GM08714 (cell line): ENCODE results near the gene TMPRSS9.

Source experiments
- H3K4me3 ChIP-seq: fragments of 200-500 bp; sonication (Bioruptor generic); 2 replicates; pipeline ENCODE4 v1.5.1; 2014; ENCODE audit warnings: mild to moderate bottlenecking, low read length, inconsistent platforms
- ZNF274 ChIP-seq: IDR thresholded peaks from 2 replicates; pipeline ENCODE4 v1.6.1; 2012; ENCODE audit warnings: mild to moderate bottlenecking, low read depth, low read length

The TMPRSS9 gene

GRCh38 chr19:2356036-2356646 is 3.9 kb upstream of the TMPRSS9 start:
- H3K4me3 ChIP-seq, result no peak overlapping the region
- TF ChIP-seq ZNF274, result no peak

GRCh38 chr19:2357279-2358206 is 2.5 kb upstream of the TMPRSS9 start:
- no peak for TF ChIP-seq ZNF274
- no peak overlapping the region for H3K4me3 ChIP-seq

DNA sequence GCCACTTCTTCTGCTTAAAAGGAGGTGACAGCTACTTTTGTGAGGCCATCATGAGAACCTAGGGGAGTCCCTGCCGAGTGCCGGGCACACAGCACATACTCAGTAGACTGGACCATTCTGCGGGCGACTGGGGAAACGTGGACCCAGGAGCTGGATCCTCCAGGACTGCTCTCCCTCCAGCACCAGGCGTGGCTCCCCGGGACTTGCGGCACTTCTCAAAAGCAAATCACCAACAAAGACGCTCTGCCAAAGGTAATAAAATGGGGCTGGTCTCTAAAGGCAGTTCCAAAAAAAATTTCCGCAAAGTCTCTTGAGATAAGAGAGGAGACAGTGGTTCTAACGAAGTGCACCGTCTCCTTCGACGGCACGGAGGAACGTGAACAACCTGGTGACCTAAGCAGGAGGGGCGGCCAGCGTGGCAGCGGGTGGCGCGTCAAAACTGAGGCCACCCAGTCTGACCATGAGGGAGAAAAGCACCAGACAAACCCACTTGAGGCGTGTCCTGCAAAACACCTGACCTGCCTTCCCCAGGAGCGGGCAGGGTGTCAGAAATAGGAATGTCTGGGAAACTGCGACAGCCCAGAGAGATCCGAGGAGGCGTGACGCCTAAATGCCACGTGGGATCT is 1.4 kb upstream of the TMPRSS9 start:
- no peak for TF ChIP-seq ZNF274
- H3K4me3 ChIP-seq, result no peak overlapping the region

DNA sequence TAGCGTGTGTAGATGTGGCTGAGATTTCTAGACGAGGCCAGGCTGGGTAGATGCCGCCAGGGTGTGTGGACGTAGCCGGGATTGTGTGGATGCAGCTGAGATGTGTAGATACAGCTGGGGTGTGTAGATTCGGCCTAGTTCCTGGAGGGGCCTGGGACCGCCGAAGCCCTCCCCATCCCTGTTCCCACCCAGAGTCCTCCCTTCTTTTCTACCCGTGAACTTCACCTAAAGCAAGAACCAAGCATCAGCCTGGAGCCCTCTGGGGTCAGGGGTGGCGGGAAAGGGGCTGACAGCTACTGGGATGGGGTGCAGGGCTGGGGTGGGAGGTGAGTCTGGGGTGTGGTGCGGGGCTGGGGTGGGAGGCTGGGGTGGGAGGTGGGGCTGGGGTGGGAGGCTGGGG is 768 bp downstream of the TMPRSS9 start:
- H3K4me3 ChIP-seq, result no peak overlapping the region
- TF ChIP-seq ZNF274, result no peak

DNA sequence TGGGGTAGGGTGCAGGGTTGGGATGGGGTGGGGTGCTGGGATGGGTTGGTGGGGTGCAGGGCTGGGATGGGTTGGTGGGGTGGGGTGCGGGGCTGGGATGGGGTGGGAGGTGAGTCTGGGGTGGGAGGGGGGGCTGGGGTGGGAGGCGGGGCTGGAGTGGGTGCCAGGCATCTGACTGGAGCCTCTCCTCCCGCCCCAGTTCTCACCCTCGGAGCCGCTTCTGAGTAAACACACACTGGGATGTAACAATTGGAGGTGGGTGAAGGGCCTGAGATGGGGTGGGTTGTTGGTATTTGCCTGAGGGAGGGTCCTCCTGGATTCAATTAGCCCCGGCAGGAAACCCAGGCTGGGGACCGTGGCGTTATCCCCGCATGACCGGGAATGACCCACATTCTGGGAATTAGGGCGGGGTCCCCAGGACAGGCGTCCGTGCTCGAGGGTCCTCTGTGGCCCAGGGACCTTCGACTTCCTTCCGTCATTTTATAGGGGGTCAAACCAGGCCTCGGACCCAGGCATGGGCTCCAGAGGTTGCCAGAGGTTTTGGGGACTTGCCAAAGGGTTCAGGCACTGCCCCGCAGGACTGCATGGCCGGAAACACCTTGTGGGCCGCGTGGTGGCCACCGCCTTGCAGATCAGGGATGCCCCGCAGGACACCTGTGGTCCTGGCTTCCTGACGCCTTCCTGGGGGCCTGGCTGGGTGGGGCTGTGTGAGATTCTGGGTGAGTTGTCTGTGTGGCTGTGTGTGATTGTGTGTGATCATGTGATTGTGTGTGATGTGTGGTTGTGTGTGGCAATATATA is 1.4 kb downstream of the TMPRSS9 start:
- H3K4me3 ChIP-seq, result no peak overlapping the region
- no peak for TF ChIP-seq ZNF274

GRCh38 chr19:2362046-2362969 is 2.2 kb downstream of the TMPRSS9 start:
- no peak for TF ChIP-seq ZNF274
- H3K4me3 ChIP-seq, result no peak overlapping the region

DNA sequence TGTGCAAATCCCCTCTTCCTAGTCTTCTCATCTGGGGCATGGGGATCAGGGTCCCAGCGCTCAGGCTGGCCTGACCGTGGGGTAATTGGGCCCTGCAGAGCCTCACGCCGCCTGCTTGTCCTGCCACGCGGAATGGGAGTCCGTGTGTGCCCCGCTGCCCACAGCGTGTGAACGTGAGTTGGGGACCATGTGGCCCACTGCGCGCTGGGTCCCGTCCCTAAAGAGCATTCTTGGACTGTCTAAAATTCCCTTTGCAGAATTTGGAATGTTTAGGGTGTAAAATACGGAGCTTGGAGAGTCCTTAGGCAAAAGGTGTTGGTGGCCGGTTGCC is 2.9 kb downstream of the TMPRSS9 start:
- H3K4me3 ChIP-seq, result no peak overlapping the region
- no peak for TF ChIP-seq ZNF274

GRCh38 chr19:2363419-2363818 is 3.4 kb downstream of the TMPRSS9 start:
- H3K4me3 ChIP-seq, result no peak overlapping the region
- no peak for TF ChIP-seq ZNF274

DNA sequence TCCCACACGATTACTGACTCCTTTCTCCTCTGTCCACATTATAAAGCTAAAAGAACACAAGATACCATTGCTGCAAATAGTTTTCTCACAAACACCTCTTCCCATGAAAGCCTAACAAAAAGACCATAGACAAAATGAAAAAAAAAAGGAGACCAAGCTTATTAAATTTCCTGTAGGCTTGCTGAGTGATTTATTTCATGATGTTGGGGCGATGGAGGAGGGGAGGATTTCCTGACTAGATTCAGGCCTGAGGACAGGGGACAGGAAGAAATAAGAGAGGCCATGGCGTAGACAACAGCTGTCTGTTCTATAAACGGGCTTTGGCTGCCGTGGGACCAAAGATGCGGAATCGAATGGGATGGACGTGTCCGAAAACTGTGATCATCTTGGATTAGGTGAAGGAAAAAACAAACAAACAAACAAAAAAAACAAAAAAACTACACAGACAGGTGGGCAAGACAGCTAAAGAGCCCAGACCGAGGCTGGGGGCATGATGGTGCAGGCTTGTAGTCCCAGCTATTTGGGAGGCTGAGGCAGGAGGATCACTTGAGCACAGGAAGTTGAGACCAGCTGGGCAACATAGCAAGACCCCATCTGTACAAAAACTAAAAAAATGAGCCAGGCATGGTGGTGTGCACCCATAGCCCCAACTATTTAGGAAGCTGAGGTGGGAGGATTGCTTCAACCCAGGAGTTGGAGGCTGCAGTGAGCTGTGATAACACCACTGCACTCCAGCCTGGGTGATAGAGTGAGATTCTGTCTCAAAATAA is 5.3 kb downstream of the TMPRSS9 start:
- H3K4me3 ChIP-seq, result no peak overlapping the region
- TF ChIP-seq ZNF274, result no peak

DNA sequence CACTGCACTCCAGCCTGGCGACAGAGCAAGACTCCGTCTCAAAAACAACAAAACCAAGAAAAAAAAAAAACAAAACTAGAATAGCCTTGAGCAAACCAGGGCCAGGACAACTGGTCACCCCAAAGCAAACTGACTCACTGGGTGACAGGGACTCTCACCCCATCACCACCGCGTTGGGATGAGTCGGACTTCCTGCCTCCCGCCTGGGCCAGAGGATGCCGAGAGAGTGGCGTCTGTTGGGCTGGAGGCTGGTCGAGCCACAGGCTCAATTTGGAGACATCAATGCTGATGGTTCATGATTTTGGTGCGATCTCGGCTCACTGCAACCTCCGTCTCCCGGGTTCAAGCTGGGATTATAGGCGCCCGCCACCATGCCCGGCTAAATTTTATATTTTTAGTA is 11.6 kb downstream of the TMPRSS9 start:
- TF ChIP-seq ZNF274, result no peak
- H3K4me3 ChIP-seq, result no peak overlapping the region

GRCh38 chr19:2372076-2372612 is 12.1 kb downstream of the TMPRSS9 start:
- no peak overlapping the region for H3K4me3 ChIP-seq
- TF ChIP-seq ZNF274, result no peak

- TF ChIP-seq ZNF274, result no peak
- no peak overlapping the region for H3K4me3 ChIP-seq
These were observed 14.7 kb downstream of the TMPRSS9 start for GRCh38 chr19:2374808-2375207.
